ENCODE results near the gene BRI3BP.
"Not testable (repeated sequence)": the region's sequence is repeated elsewhere in the genome, so short reads cannot be mapped to it uniquely, and the experiment has no call there.

The BRI3BP gene

GRCh38 chr12:125024949-125025563, 31.6 kb downstream of the BRI3BP start:
- no peak for DNase-seq

GRCh38 chr12:125025606-125026235, 32.3 kb downstream of the BRI3BP start:
- no peak for DNase-seq

GRCh38 chr12:125028106-125028505, 34.7 kb downstream of the BRI3BP start:
- no peak for DNase-seq

GRCh38 chr12:125029761-125030358, 36.4 kb downstream of the BRI3BP start:
- no peak for DNase-seq

- not testable (repeated sequence) for DNase-seq
These were observed 38.0 kb downstream of the BRI3BP start for GRCh38 chr12:125031471-125031870.

- DNase-seq, result no peak
These were observed 39.2 kb downstream of the BRI3BP start for GRCh38 chr12:125032466-125033152.

GRCh38 chr12:125033288-125033687, 39.8 kb downstream of the BRI3BP start:
- DNase-seq, result no peak

GRCh38 chr12:125038976-125039625, 45.7 kb downstream of the BRI3BP start:
- no peak for DNase-seq

GRCh38 chr12:125049093-125049458, 55.6 kb downstream of the BRI3BP start:
- no peak for DNase-seq

GRCh38 chr12:125050446-125050845, 57.0 kb downstream of the BRI3BP start:
- DNase-seq, result no peak

GRCh38 chr12:125050868-125051267, 57.4 kb downstream of the BRI3BP start:
- DNase-seq, result no peak

GRCh38 chr12:125053821-125054220, 60.4 kb downstream of the BRI3BP start:
- no peak for DNase-seq

GRCh38 chr12:125055591-125055990, 62.1 kb downstream of the BRI3BP start:
- DNase-seq, result no peak

- no peak for DNase-seq
These were observed 62.9 kb downstream of the BRI3BP start for GRCh38 chr12:125056306-125056705.

GRCh38 chr12:125057708-125058107, 64.3 kb downstream of the BRI3BP start:
- DNase-seq, result no peak

GRCh38 chr12:125061229-125061628, 67.8 kb downstream of the BRI3BP start:
- no peak for DNase-seq

GRCh38 chr12:125063522-125063921, 70.1 kb downstream of the BRI3BP start:
- not testable (repeated sequence) for DNase-seq

GRCh38 chr12:125064492-125064891, 71.0 kb downstream of the BRI3BP start:
- DNase-seq, result no peak

- DNase-seq, result peak; percentile 70
These were observed 71.8 kb downstream of the BRI3BP start, which contains the start of gene AACS for GRCh38 chr12:125065021-125065918. Gene AACS, plus strand, starts transcription at chr12:125065435. Its CDS starts 150 bp downstream, at chr12:125065585.

- DNase-seq, result no peak
These were observed 72.6 kb downstream of the BRI3BP start for GRCh38 chr12:125065919-125066570.

GRCh38 chr12:125068391-125068790, 74.9 kb downstream of the BRI3BP start:
- DNase-seq, result no peak

GRCh38 chr12:125069616-125070015, 76.2 kb downstream of the BRI3BP start:
- no peak for DNase-seq

All from stimulated activated naive CD4-positive, alpha-beta T cell treated with Interleukin-2 at 50 U/mL for 16 hours (primary cell).